Pons (tissue), 1 donor: ENCODE data around the gene SLC12A3.
"Not testable (repeated sequence)": the region's sequence is repeated elsewhere in the genome, so short reads cannot be mapped to it uniquely, and the experiment has no call there.

Experiments used
- DNase-seq: peaks from one replicate; pipeline ENCODE4 v3.0.0-alpha.2; 2016; ENCODE audit warnings: low spot score

The SLC12A3 gene

DNA sequence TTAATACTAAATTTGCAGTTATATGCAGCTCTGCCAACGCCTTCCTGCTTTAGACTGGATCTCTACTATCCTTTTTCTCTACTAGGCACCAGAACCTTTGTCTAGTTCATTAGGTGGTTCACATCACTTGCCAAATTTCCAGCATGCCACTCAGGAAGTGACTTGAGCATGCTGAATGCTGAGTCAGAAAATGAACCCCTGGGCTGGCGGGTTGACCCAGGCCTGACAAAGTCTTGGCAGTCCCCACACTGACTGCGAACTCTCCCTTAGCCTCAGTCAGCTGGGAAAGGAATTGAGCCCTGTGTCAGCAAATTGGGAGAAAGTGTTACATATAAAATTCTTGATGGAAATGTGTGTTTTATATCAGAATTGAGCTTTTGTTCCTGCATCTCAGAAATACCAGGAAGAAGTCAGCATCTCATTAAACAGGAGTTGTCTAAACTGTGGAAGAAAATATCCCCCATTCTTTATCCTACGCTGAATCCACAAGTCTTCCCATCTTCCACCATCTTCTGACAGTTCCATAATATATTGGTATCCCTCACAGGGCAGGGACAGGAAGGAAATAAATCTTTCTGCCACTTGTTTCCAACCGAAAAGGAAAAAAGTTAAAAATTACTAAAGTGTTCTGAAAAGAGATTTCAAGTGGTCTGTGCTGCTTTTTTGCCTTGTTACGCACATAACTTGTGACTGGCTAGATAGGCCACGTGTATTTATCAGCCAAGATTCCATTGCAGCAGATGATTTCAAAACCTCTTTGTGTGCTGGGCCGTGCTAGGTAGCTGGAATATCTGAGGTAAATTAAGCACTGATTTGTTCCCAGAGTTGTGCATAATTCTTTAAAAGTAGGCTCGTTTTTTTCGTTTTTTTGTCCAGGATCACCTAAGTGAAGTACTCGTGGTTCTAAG lies 16.7 kb upstream of the SLC12A3 start:
- peak; percentile 19 for DNase-seq

DNA sequence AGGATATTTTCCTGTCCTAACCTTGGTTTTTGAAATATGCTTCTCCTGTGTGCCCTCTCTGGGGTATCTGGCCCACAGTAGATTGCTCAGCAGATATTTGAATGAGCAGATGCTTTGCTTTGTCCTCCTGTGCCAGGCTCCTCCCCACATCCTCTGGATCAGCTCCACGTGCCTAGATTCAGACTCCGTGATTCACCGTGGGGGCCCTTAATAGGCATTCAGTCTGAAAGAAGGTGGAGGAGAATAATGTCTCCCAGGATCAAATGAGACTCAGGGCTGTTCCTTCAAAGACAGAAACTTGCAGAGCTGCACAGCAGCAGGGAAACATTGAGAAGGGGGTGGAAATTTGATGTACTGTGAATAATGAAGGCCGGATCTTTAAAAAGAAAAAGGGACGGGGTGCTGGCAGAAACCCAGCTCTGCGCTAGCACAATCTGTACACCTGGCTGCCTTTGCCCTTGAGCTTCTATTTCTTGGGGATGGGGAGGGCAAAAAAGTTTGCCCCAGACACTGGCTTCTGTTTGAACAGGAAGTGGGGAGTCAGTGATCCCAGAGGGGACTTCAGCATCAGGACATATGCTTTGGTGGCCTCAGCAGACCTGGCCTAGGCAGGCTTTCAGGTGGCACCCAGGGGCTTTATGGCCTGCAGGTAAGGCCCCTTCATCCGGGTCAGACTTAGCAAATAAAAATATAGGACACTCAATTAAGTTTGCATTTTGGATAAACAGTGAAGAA lies 15.9 kb upstream of the SLC12A3 start:
- no peak for DNase-seq

DNA sequence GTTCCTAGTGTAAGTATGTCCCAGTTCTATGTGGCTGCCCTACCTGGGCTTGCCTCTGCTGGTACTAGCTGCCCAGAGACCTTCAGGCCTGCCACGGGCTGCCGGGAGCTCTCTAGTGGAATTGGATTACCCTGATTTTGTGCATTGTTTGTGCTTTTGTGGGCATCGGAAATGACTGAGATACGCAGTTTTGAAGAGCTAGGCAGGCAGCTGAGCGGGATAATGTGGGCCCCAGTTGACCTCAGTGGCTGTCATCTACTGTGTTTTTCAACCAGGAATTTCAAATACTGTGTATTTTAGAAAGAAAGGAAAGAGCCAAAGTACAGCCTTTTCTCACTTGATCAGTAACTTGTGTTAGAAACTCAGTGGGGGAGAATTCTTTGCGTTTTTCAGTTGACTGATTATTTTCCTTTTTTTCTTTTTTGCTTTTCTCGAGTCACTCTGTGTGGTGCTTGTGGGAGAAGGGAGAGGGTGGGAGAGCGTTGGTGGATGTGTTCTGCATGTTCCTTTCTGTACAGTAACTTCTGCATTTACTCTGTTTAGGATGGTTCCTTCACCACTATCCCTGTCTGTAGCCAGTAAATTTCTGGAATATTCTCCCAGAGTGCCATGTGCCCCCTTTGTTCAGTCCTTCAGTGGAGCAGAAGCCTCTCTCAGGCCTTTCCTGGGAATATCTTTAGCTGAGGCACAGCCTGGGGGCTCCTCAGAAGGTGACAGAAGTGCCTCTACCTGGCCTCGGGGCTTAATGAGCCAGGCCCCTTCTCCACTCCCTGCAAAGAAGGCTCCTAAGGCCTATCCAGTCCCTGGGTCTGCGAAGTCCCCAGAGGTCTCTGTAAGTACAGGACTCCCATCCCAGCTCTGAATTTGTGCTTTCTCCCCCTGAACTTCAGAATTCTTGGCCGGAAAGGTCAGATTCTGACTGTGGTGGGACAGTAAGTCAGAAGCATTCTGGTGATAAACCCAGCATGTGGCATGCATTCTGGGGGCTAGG lies 15.0 kb upstream of the SLC12A3 start:
- no peak for DNase-seq

DNA sequence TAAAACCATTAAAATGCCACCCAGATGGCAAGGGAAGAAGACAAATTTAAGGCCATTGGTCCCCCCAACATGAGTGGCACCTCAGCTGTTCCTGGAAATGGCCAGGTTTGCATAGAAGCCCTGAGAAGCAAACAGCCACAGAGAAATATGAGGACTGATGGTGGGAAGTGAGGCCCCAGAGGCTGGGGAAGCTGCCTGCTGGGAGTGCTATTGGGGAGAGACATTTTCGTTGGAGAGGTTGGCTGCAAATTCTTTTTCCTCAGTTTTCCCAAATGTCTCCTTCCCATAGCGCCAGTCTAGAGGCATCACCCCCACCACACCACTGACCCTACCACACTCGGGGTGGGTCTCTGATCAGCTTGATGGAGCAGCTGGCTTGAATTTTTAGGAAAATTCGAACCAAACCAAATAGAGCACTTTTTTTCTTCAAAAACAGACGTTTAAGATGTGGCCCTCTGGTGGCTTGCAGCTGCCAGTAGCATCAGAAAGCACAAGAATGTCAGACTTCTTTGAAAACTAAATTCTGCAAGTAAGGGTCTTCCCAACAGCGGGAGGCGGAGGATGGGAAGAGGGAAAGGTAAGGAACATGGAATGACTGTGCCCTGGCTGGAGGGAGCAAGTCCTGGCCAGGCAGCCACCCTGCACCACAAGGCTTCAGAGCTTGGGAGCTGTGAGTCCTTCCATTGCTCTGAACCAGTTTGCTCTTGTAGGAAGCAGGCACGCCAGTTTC lies 13.2 kb upstream of the SLC12A3 start:
- no peak for DNase-seq

DNA sequence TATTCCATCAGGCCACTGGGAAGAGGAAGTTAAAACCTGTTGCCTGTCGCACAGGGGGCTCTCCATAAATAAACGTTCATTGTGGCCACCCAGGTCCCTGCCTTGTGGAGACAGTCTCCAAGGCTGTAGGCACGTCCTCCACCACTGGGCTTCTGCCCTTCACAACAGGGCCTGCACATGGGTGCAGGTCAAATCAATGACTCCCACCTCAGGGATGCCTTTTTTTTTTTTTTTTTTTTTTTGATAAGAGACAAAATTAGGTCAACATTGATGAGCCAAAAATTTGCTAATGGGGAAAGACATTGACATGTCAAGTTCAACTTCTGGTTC lies 12.6 kb upstream of the SLC12A3 start:
- no peak for DNase-seq

DNA sequence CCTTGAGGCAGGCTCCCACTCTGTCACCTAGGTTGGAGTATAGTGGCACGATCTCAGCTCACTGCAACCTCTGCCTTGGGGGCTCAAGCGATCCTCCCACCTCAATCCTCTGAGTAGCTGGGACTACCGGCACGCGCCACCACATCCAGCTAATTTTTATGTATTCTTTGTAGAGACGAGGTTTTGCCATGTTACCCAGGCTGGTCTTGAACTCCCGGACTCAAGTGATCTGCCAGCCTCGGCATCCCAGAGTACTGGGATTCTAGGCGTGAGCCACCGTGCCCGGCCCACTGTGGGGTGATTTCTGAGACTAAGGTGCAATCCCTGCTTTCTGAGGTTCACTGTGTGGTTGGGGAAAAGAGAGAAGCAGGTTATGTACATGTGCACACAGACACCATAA lies 12.0 kb upstream of the SLC12A3 start:
- DNase-seq = no peak

DNA sequence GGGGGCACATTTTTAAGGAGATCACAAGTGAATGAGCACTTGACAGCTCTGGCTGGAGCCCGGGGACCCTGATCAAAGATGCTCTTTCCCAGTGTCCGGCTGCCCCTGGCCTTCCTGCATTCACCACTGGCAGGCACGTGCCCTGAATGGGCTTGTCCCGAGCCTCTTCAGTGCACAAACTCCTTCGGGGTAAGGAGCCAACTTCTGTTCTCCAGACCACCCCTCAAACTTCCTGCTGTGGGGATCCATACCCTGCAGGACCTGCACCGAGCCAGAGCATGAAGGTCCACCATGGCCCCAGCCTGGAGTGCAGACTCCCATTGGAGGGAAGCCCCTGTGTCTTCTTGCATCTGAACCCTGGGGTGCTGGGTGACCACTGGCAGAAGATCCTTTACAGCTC lies 9.8 kb upstream of the SLC12A3 start:
- no peak for DNase-seq

DNA sequence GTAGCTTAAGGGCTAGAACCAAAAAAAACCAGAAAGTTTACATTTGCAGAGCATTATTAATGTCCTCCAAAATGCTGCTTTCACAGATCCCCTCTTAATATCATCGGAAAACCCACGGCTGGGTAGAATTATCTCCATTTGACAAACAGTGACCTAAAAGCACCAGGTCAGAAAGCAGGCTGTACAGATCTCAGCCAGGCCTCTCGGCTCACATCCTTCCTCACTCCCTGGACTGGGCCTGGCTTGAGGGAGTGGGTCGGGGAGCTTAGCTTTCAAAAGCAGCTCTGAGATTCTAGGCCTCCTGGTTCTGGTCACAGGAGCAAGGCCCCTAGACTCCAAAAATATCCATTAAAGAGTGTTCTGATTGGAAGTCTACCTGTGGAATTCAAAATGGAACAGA lies 9.1 kb upstream of the SLC12A3 start:
- DNase-seq = no peak

DNA sequence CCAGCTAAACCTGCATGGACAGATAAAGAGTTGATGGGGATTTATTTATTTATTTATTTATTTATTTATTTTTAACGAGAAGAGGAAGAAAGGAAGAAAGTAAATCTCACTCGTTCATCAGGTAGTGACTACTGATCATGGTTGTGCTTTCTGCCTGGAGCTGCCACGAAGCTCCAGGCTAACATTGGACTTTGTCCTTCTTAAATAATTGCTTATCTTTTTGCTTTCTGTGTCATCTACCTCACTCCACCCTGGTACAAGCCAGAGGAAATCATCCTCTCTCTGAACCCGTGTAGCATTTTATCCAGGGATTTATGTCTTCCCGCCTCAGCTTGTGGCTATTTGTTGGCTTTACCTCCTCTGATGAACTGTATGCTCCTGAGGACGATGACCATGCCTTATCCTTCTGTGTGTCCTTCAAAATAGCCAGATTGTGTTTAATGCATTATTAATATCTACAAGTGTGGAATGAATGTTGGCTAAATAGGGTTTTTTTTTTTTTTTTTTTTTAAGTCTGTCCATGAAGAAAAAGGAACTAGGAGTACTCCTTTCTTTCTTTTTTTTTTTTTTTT lies 8.0 kb upstream of the SLC12A3 start:
- no peak for DNase-seq

DNA sequence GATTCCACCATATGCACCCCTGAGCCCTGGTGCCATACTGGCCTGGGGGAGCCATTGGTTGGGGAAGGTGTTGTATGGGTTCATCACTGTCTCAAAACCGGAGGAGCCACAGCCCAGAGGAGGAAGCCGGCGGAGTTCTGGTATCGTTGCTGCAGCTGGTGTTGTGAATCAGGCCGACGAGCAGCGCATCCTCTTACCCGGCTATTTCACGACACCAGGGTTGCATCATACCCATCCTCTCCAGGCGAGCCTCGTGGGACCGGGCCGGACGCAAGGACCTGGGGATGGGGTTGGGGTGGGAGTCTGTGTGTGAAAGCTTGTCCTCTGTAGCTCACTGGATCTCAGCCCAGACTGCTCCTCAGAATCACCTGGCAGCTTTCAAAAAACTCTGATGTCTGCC lies 6.6 kb upstream of the SLC12A3 start:
- DNase-seq = no peak

DNA sequence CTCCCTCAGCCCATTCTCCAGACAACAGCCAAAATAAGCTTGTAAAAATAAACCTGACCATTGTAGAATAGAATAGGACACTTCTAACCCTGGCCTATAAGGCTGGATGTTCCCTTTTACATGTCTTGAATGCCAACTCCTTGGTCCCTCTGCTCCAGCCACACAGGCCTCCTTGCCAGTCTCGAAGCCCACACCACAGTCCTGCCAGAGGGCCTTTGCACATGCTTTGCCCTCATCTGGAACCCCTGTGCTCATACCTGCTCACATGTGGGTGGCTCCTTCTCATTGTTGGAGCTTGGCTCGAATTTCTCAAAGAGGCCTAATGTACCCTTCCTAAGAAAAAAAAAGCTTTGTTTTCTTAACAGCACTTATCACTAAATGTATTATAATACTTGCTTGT lies 5.4 kb upstream of the SLC12A3 start:
- no peak for DNase-seq

DNA sequence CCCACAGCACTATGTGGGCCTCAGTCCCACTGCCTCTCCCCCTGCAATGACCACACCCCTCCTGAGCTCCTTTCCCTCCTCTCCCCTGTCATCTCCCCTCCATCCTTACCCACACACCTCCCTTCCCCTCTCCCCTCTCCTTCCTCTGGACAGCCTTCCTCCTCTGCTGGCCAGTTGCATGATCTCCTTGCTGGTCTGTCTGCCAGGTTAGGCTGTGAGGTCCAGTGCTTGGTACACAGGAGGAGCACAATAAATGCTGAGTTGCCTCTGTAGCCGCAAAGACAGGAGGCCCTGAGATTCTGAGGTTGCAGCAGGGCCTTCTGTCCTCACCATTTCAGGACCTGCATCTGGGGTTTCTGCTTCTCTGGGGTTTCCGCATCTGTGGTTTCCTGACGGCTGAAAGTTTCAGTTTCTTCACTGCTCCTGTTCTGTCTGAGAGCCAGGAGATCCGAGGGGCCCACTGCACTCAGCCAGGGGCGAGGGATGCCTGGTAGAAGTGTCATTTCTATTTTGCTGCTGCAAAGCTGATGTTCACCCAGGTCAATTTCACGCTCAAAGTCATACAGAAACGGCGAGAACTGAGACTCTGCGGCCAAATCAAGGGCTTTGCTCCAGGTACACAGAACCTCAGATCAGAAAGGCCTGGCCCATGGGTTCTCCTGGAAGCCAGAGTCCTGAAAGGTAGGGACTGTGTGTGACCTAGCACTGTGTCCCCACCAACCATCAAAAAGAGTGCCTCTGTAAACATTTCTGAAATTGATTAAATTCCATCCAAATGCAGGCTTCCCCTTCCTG lies 4.6 kb upstream of the SLC12A3 start:
- DNase-seq = no peak

DNA sequence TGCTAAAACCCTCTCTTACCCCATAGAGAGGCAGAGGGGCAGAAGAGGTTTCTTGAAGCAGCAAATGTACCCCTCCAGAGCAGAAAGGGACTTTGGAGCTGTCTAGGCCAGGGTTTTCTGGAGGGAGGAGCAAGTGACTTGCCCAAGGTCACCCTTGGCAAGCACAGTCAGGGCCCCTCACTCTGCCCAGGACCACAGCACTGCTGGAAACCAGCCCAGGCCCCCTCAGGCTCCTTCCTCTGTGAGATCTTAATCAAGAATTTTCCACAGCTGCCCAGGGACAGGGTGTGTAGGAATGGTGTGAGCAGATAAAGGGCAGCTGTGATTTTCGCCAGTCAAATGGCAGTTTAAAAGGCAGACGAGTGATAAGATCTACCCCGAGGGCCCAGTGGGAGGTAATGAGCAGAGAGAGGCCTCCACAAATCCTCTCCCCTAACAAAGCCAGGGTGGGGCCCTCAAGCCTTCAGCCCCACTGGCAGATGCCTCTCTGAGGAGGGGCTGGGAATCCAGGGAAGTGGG lies 3.9 kb upstream of the SLC12A3 start:
- DNase-seq = no peak

DNA sequence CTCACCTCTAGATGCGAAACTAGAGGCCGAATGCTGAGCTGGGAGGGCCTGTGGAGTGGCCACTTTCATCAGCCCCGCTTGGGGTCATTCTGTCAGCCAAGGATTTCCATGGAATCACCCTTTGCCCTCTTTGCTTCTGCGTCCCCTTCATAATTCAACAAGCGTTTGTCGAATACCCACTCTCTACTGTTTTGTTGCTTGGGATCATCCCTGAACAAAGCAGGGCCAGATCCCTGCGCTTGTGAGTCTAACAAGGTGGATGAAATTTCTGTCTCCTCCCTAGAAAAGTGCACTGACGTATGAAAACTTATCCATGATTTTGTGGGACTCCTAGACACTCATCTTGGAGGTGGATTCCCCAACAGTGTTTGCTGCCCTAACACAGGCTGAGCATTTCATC lies 3.3 kb upstream of the SLC12A3 start:
- no peak for DNase-seq

DNA sequence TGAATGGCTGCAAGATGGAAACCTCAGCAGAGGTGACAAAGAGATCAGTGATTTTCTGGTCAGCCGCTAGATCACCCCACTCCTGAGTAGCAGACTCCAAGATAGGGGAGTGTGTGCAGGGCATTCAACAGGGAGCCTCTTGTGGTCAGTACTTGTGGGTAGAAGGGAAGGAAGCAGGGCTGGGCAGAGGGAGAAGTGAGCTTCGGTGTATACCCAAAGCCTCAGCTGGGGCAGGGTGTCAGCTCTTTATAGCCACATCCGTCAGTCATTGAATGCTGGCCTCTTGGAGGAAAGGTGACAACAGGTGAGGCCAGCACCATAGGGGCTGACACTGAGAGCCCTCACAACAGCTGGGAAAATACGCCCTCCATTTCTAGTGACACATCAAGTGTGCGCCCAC lies 2.2 kb upstream of the SLC12A3 start:
- DNase-seq = no peak

DNA sequence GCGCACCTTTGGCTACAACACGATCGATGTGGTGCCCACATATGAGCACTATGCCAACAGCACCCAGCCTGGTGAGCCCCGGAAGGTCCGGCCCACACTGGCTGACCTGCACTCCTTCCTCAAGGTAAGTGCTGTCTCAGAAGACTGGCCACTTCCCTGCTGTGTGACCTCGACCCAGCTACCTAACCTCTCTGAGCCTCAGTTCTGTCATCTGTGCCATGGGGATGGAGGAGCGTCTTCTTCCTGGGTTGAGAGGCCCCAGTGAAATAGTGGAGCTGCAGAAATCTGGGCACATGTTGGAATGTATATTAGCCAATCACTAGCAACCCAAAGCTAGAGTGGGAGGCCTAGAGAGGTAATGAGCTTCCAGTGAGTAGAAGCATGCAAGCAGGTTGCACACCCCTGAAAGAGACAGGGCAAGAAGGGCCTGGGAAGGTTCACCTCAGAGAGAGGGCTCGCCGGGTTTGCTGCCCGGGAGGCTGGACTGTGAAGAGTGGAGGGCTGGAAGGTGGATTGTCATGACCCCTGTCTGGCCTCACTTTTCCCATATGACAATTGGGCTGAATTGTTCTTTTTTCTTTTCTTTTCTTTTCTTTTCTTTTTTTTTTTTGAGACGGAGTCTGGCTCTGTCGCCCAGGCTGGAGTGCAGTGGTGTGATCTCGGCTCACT lies 521 bp downstream of the SLC12A3 start:
- DNase-seq = no peak

DNA sequence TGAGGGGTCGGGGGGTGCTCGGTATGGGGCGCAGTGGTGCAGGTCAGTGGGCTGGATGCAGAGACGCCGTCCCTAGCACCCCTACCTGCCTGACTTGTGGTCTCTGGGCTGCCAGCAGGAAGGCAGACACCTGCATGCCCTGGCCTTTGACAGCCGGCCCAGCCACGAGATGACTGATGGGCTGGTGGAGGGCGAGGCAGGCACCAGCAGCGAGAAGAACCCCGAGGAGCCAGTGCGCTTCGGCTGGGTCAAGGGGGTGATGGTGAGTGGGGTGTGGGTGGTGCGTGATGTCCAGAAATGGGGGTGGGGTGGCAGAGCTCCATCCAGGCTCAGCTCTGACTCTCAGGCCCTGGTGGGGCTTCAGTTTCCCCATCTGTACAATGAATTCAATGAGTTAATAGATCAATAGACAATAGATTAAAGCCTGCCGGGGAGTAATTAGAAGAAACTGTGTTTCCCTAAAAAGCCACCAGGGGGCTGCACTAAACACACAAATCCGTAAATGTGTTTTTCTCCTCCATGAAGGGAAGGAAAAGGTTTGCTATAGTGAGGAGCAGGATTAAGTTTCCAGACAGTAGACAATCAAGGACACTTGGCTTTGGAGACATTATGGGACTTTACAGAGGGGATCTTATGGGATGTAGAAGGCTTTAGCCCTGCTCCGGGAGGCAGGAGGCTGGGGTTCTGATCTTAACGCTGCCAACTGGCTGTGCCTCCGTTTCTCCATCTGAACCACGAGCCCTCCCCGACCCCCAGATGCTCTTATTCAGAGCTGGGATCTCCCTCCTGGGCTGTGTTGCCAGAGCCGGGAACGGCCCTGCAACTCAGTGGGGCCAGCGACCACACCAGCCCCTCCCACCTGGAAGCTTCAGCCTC lies 2.2 kb downstream of the SLC12A3 start:
- DNase-seq = peak; percentile 67

DNA sequence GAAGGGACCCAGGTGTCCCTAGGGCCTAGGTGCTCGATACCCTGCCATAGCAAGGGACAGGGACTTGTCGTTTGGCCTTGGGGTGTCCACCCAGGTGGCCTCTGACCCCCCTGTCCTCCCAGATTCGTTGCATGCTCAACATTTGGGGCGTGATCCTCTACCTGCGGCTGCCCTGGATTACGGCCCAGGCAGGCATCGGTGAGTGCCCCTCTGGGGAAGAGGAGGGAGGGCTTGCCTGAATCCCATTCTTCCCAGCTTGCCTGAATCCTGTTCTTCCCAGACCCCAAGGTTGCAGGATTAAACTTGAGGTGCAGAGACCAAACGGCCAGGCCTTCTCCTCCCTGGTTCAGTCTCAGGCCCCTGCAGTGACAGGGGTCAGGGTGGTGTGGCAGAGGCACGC lies 3.2 kb downstream of the SLC12A3 start:
- no peak for DNase-seq

DNA sequence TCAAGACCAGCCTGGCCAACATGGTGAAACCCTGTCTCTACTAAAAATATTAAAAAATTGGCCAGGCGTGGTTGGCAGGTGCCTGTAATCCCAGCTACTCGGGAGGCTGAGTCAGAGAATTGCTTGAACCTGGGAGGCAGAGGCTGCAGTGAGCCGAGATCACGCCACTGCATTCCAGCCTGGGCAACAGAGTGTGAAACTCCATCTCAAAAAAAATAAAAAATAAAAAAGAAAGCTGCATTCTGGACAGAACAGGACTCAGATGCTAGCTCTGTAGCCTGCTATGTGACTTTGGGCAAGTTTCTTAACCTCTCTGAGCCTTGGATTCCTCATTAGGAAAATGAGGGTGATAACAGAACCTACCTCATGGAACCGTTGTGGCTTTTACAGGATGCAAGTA lies 3.8 kb downstream of the SLC12A3 start:
- DNase-seq = not testable (repeated sequence)
